Stromal cell of bone marrow (primary cell): ENCODE measurements around the gene TFPI2.

ENCODE experiments used
- DNase-seq: peaks from one replicate; pipeline ENCODE4 v3.0.0-alpha.2; 2012; ENCODE audit warnings: low read depth

Gene TFPI2

DNA sequence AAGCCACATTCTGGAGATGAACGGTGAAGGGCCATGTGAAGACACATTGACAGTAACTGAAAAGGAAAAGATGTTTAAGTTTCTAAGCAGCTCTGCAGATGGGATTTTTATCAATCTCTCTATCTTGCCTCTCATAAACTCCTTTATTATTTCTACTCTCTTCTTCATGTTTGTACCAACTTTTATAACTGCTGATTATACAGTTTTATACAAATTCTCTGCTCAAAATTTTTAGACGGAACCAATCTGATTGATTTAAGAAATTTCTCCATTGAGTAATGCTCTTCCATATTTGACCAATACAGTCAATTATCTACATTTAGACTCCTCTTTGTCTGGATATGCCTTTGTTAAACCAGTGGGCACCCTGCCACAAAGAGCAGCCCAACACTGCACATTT is 31.7 kb downstream of the TFPI2 start:
- no peak for DNase-seq

- no peak for DNase-seq
Measured at GRCh38 chr7:93856323-93856722, 34.2 kb downstream of the TFPI2 start.

- DNase-seq: no peak
Measured at GRCh38 chr7:93855797-93856196, 34.8 kb downstream of the TFPI2 start.

DNA sequence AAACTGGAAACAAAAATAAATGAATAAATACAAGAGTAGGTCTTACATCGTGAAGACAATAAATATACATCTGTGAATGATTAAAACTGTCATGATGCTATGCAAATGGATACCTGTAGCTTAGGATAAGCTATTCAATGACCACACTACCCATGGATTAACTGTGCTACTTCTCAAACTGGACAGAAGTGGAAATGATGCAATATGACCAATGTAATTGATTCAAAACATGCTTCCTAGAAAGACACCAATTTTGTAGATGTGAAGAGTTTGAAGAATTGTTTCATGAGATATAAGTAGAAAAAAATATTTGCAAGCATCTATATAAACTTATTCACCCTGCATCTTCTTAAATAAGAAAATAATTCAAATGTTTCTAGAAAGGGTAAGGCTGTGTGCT is 36.1 kb downstream of the TFPI2 start:
- no peak for DNase-seq

- DNase-seq: no peak
Measured at GRCh38 chr7:93851536-93851935, 39.0 kb downstream of the TFPI2 start.

GRCh38 chr7:93843260-93843659 is 47.3 kb downstream of the TFPI2 start:
- DNase-seq: no peak

GRCh38 chr7:93838966-93839365 is 51.6 kb downstream of the TFPI2 start:
- DNase-seq: no peak

DNA sequence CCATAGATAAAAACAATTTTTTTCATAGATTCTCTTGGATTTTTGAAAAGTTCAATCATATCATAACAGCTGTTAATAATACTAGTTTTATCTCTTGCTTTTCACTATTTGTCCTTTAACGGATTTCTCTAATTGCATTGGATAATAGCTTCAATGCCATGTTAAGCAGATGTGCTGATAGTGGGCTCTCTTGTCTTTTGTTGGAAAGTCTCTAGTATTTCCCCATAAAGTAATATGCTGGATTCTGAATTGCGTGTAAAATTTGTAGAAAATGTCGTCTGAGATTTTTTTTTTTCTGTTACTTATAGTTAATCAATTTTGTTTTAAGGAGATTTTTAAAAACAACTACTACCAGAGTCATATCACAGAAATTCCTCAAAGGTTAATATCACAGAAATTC is 53.3 kb downstream of the TFPI2 start:
- DNase-seq: no peak

DNA sequence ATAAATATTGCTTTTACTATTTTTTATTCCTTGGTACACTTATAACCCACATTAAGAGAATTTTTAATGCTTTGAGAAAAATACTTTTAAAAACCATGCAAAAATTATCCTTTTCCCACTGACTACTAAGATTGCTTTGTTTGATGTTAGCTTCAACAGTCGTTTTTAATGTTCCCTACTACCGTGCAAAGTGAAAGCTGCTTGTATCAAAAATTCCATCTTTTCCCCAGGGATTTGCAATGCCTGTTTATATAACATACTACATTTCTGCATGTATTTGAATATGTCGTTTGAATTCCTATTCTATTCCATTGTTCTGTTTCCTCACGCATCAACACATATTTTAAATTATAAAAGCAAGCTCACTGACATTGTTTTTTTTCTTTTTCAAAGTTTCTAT is 54.4 kb downstream of the TFPI2 start:
- DNase-seq: no peak

GRCh38 chr7:93835702-93836101 is 54.9 kb downstream of the TFPI2 start:
- no peak for DNase-seq
